Thyroid gland (tissue), 4 donors: Measurements from ENCODE around the gene STAP2.

Source experiments
- POLR2A ChIP-seq, 2 donors: fragments of 450-650 bp; IDR thresholded peaks; one replicate each; pipeline ENCODE4 v1.6.1; 2017; ENCODE audit warnings: antibody characterized with exemption in 2 of 2, mild to moderate bottlenecking in 2 of 2, moderate library complexity in 1 of 2
- TF ChIP-seq, protein P1 (sequence below), 6 experiments: fragments of 200-600 bp in 3 of 6; fragments of 450-650 bp in 3 of 6; sonication (generic) in 3 of 6; IDR thresholded peaks; one replicate each; pipeline ENCODE4 v1.5.1; 2016 to 2019; ENCODE audit warnings: antibody characterized with exemption in 6 of 6, mild to moderate bottlenecking in 2 of 6, inconsistent platforms in 1 of 6, moderate library complexity in 1 of 6

DNA sequence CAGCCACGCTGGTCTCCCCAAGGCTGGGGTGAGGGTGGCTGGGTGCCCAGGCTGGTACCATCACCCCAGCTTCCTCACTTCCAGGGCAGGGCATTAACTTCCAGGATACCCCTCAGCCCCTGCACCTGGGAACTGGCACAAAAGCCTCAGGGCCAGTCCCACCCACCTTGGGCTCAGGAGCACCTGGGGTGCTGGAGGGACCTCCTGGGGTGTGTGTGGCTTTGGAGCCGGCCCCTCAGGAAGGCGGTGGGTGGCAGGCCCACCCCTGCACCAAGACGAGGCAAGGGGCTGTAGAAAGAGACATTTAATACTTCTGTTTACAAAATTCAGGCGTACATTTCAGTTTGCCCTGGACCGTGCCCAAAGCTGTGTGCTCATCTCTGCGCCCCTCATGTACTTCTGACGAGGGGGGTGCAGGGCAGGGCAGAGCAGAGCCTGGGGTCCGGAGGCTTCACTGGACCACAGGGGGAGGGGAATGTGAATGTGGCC lies 21.5 kb upstream of the STAP2 start:
- TF ChIP-seq, protein P1, sequence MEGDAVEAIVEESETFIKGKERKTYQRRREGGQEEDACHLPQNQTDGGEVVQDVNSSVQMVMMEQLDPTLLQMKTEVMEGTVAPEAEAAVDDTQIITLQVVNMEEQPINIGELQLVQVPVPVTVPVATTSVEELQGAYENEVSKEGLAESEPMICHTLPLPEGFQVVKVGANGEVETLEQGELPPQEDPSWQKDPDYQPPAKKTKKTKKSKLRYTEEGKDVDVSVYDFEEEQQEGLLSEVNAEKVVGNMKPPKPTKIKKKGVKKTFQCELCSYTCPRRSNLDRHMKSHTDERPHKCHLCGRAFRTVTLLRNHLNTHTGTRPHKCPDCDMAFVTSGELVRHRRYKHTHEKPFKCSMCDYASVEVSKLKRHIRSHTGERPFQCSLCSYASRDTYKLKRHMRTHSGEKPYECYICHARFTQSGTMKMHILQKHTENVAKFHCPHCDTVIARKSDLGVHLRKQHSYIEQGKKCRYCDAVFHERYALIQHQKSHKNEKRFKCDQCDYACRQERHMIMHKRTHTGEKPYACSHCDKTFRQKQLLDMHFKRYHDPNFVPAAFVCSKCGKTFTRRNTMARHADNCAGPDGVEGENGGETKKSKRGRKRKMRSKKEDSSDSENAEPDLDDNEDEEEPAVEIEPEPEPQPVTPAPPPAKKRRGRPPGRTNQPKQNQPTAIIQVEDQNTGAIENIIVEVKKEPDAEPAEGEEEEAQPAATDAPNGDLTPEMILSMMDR (IDR thresholded peaks at IDR 0.05): no peak
- no peak for TF ChIP-seq POLR2A (IDR thresholded peaks at IDR 0.05)
